Measurements from ENCODE around the gene NDUFAF5.

Gene NDUFAF5

GRCh38 chr20:13819885-13820645 lies 35.2 kb downstream of the NDUFAF5 start:
- no peak for DNase-seq (ENCODE audit: low read depth in 3 of 3, low spot score in 1 of 3)

GRCh38 chr20:13821876-13822275 lies 37.0 kb downstream of the NDUFAF5 start:
- DNase-seq (ENCODE audit: low read depth in 3 of 3, low spot score in 1 of 3): no peak

DNA sequence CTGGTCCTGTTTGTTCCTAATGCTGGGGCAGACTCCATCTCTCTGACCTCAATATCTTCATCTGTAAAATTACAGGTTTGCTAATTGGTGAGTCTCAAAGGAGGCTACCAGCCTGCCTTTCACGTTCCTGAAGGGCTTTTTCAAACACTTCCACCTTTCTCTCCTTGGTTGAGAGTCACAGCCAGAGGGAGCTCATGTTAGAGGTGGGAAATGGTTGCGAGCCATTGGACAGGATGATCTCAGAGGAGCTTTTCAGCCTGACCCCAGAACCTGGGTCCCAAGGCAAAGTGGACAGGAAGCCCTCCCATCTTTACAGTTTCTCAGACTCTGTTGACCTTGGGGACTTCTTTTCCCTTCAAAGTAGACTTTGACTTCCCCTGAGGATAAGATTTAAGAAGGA lies 37.6 kb downstream of the NDUFAF5 start:
- DNase-seq (ENCODE audit: low read depth in 3 of 3, low spot score in 1 of 3): no peak

GRCh38 chr20:13824459-13824858 lies 39.6 kb downstream of the NDUFAF5 start:
- no peak for DNase-seq (ENCODE audit: low read depth in 3 of 3, low spot score in 1 of 3)

GRCh38 chr20:13825465-13825864 lies 40.6 kb downstream of the NDUFAF5 start:
- DNase-seq (ENCODE audit: low read depth in 3 of 3, low spot score in 1 of 3): no peak

DNA sequence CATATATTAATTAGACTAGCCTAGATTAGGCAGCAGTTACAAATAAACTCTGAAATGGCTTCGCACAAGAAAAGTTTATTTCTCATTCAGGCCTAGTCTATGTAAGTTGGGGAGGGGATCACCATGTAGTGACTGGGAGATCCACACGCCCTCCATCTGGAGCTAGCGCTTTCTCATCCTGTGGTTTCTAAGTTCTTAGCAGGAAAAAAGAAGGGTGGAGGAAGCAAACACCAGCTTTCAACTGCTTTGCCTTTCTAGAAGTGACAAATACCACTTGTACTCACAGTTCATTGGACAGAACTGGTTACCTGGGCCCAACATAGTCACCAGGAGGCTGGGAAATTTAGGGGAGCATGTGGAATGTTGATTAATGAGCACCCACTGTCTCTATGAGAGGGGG lies 46.6 kb downstream of the NDUFAF5 start:
- no peak for DNase-seq (ENCODE audit: low read depth in 3 of 3, low spot score in 1 of 3)

GRCh38 chr20:13838664-13839063 lies 53.8 kb downstream of the NDUFAF5 start:
- DNase-seq (ENCODE audit: low read depth in 3 of 3, low spot score in 1 of 3): no peak

DNA sequence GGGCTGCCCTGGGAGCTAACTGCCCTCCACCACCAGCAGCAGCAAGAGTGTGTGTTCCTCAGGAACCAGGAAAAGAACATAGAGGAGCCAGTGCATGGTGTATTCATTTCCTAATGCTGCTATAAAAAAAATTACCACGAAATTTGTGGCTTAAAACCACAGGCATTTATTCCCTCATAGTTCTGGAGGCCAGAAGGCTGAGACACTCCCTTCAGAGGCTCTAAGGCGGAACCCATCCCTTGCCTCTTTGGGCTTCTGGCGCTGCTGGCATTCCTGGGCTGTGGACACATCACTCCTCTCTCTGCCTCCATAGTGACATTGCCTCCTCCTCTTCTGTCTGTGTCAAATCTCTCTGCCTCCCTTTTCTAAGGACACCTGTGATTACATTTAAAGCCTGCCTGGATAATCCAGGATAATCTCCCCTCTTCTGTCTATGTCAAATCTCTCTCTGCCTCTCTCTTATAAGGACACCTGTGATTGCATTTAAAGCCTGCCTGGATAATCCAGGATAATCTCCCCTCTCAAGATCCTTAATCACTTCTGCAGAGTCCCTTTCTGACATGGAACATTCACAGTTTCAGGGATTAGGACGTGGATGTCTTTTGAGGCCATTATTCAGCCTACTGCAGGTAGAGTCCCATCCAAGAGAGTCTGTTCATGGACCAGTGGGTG lies 54.7 kb downstream of the NDUFAF5 start:
- no peak for DNase-seq (ENCODE audit: low read depth in 3 of 3, low spot score in 1 of 3)

GRCh38 chr20:13840093-13840465 lies 55.3 kb downstream of the NDUFAF5 start:
- no peak for DNase-seq (ENCODE audit: low read depth in 3 of 3, low spot score in 1 of 3)

- DNase-seq (ENCODE audit: low read depth in 3 of 3, low spot score in 1 of 3): no peak
Observed at GRCh38 chr20:13841206-13841605, 56.4 kb downstream of the NDUFAF5 start.

DNA sequence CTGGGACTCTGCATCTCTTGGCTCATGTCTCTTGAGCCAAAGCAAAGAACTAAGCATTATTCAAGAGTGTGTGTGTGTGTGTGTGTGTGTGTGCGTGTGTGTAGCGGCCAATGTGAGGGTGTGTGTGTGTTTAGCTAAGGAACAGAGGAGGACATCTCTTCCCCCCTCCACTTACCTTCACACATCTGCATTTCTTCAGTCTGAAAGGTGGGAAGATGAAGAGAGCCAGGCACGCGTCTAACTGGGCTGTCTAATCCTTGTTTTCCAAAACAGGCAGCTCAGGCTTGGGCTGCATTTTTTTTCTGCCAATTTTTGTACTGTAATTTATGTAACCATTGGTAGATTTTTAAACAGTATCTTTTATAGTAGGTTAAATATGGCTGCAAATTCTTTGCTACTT lies 59.5 kb downstream of the NDUFAF5 start:
- DNase-seq (ENCODE audit: low read depth in 3 of 3, low spot score in 1 of 3): no peak

DNA sequence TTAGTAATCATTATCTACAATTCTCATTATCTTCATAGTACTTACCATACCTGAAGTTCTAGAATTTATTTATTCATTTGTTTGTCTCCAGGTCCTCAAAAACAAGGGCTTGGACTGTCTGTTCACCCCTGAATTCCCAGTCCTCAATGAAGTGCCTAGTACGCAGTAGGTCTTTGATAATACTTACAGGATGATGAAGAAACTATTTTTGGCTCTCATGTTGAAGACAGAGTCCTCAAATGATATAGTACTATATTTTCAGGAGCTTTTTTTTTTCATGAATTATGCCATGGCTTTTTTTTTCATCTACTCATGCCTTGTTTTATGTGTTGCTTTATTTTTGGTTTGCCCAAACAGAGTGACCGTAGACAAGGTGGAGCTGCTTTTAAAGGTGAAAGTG lies 66.5 kb downstream of the NDUFAF5 start:
- DNase-seq (ENCODE audit: low read depth in 3 of 3, low spot score in 1 of 3): no peak

- no peak for DNase-seq (ENCODE audit: low read depth in 3 of 3, low spot score in 1 of 3)
Observed at GRCh38 chr20:13852306-13852705, 67.5 kb downstream of the NDUFAF5 start.

DNA sequence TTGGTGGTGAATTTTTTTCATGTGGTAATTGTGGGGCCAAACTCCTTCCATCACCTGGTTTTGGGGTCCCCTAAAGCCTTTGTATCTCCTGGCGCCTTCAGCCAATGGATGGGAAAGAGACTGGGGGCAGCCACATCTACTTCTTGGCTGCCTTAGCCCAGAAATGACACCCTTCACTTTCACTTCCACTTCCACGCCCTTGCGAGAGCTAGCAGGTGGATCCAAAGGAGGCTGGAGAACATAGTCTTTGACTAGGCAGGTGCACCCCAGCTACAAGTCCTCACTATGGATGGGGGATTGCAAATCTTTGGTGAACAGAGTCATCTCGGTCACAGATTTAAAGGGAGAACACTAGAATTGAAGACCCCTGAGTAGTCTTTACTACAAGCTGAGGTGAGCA lies 70.8 kb downstream of the NDUFAF5 start:
- no peak for DNase-seq (ENCODE audit: low read depth in 3 of 3, low spot score in 1 of 3)

GRCh38 chr20:13856354-13856753 lies 71.5 kb downstream of the NDUFAF5 start:
- no peak for DNase-seq (ENCODE audit: low read depth in 3 of 3, low spot score in 1 of 3)

DNA sequence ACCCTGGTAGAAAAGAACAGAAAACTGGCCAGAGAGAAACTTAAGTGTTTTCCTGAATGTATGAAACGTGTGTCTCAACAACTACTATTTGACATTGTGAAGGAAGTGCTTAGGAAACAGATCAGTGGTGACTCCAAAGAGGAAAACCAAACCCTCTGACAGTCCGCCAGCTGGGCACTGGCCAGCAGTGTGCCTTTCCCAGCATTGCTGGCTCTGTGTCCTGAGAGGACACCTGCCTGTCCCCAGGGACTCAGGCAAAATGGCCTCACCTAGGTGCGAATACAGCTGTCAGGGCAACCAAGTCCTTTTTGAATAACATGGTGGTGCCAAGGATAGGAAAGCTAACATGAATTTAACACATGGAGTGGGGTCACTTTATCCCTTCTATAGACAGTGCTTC lies 72.5 kb downstream of the NDUFAF5 start:
- no peak for DNase-seq (ENCODE audit: low read depth in 3 of 3, low spot score in 1 of 3)

DNA sequence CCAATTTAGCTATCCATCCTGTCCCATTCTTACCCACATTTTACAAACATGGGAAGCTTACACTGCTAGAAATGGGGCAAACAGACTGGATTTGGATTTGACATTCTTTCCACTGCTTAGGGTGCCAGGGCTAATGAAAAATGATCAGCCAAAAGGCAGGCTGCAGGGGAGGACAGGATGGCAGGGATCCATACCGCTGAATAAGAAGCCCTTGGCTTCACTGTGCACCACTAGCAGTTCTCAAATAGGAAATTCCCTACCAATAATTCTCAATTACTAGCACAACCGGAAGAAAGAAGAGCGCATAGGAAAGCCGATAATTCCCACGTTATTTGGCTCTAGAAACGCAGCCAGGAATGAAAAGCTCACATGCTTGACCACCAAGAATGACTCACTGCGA lies 73.1 kb downstream of the NDUFAF5 start:
- DNase-seq (ENCODE audit: low read depth in 3 of 3, low spot score in 1 of 3): no peak

DNA sequence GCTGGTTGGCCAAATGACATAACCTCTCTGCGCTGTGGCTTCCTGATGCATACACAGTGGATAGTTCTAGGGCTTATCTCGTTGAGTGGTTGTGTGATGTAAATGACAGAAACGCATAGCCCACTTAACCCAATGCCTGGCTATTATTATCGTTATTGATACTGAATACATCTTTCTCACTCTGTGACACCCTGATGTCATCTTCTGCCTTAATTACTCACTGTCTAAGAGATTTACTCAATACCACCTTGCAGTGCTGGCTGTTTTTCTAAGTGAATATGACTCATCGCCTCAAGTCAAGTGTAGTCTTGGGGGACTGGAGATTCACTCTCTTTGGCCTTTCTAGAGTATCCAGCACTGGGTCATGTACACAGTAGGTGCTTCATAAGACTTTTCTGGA lies 73.6 kb downstream of the NDUFAF5 start:
- DNase-seq (ENCODE audit: low read depth in 3 of 3, low spot score in 1 of 3): no peak

DNA sequence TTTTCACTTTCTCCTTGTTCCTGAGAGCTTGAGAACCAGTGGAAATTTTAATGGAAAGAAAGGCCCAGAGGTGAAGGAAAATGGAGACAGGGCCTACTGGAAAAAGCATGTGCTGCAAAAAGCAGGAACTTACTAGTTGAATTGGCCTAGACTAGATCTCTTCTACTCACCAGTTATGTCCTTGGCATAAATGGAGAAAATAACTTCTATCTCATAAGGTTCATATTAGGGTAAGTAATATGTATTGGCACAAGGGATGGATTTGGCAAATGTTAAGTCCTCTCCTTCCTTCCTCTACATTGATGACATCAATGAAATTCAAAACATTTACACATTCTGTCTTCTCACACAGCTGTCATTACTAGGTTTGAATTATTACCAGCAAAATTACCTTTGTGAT lies 74.0 kb downstream of the NDUFAF5 start:
- no peak for DNase-seq (ENCODE audit: low read depth in 3 of 3, low spot score in 1 of 3)

DNA sequence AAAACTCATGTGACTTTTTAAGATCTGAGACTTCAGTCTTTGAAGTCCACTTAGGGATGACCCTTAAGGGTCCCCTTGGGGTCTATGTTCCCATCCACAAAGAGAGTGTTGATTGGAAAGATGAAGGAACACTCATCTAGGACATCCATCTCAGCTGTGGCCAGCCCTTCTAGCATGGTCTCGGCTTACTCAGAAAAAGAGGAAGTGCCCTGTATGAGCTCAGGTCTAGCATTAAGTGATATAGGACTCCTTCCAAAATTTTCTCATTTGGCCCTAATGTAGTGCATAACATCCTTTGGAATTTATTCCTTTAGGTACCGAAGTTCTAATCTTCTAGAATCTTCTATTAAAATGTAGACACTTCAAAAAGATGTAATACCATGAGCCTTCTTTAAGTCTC lies 77.4 kb downstream of the NDUFAF5 start:
- DNase-seq (ENCODE audit: low read depth in 3 of 3, low spot score in 1 of 3): no peak

DNA sequence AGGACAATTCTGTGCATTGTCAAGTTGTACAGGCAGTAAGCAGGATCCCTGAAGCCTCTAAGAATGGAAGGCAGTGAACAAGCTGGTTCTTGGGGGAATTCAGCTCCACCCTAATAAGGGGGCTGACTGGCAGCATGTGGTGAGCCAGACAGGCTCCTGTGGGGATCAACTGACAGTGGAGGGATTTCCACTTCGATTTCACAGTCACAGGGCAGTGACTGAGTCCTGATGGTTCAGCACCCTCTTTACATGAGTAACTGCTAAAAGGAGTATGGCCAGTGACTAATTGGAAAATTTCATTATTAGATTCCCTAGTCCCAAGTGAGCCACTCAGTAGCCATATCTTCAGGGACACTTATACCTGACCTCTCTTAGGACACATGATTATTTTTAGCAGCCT lies 78.4 kb downstream of the NDUFAF5 start:
- no peak for DNase-seq (ENCODE audit: low read depth in 3 of 3, low spot score in 1 of 3)

GRCh38 chr20:13865156-13865555 lies 80.3 kb downstream of the NDUFAF5 start:
- DNase-seq (ENCODE audit: low read depth in 3 of 3, low spot score in 1 of 3): no peak

DNA sequence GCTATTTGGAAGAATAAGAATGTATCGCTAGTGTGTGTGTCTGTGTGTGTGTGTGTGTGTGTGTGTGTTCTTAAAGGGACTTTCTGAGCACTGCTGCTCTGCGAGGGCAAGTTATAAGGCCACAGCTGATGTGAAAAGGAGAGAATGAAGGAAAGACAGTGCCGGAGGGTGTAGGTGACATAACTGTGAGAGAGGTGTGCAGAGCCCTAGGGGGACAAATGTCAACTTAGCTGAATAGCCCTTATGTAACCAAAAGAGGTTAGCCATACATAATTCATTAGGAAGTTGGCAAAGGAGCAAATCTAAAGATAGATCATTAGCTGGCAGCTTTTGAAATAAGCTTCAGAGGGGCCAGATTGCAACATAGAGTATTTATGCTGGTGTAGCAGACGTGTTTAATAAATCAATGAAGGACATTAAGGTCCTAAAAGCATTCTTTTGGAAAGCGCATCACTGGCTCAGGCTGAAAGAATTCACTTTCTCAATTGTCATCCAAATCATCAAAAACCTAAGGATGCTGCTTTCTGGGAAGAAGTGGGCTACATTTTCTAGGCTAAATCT lies 81.0 kb downstream of the NDUFAF5 start:
- no peak for DNase-seq (ENCODE audit: low read depth in 3 of 3, low spot score in 1 of 3)
